Activated B cell treated with CpG ODN at 0.5 μM for 24 hours (primary cell): Measurements from ENCODE around the gene SLC25A42. TPM values are rescaled to one million over a fixed set of nuclear protein-coding genes. Genes with fewer than 3 reads are reported as not detected.
"Not testable (repeated sequence)": the region's sequence is repeated elsewhere in the genome, so short reads cannot be mapped to it uniquely, and the experiment has no call there.

Experiments
- ATAC-seq: fragments of 200-7000 bp; cut with Tn5 transposase; one replicate; pipeline ENCODE4 v1.10.0; 2021; ENCODE audit warnings: low read depth, mild to moderate bottlenecking, moderate library complexity
- CTCF ChIA-PET: fragments of 350-600 bp; sonication (Branson Sonifier 250); formaldehyde crosslinking; loops from one replicate; lab custom pipeline; 2021; ENCODE audit warnings: antibody characterized with exemption; lab: Charles Lee
- POLR2A ChIA-PET: fragments of 350-600 bp; sonication (Branson Sonifier 250); formaldehyde crosslinking; loops from one replicate; lab custom pipeline; 2021; ENCODE audit warnings: antibody characterized with exemption; lab: Charles Lee
- DNase-seq: peaks from one replicate; pipeline ENCODE4 v3.0.0; 2022
- H3K27ac Mint-ChIP-seq: one replicate; pipeline ENCODE4 v1.8.0; 2020; ENCODE audit warnings: mixed read lengths
- H3K27me3 Mint-ChIP-seq: one replicate; pipeline ENCODE4 v1.8.0; 2021; ENCODE audit warnings: mixed read lengths
- H3K36me3 Mint-ChIP-seq: one replicate; pipeline ENCODE4 v1.8.0; 2021; ENCODE audit warnings: low read depth, mixed read lengths
- H3K4me1 Mint-ChIP-seq: one replicate; pipeline ENCODE4 v1.8.0; 2021; ENCODE audit warnings: mixed read lengths
- H3K4me3 Mint-ChIP-seq: one replicate; pipeline ENCODE4 v1.8.0; 2020; ENCODE audit warnings: mild to moderate bottlenecking, mixed read lengths
- H3K9me3 Mint-ChIP-seq: one replicate; pipeline ENCODE4 v1.8.0; 2020; ENCODE audit warnings: mixed read lengths
- CTCF ChIP-seq: fragments of 200-600 bp; IDR thresholded peaks from one replicate; pipeline ENCODE4 v1.8.0; 2022; ENCODE audit warnings: antibody characterized with exemption, mild to moderate bottlenecking
- intact Hi-C: fragments of 100-400 bp; cut with micrococcal nuclease; formaldehyde crosslinking; loops from one replicate; pipeline ENCODE4 v1.15.1; 2024
- total RNA-seq: library from RNA; stranded (reverse); gene quantifications from 2 replicates; pipeline ENCODE4 v1.2.3, GENCODE V29; 2022

SLC25A42 gene
- total RNA-seq, 1 donor from 2014 or later = 17.5 TPM

GRCh38 chr19:19132912-19133311 is 69.1 kb downstream of the SLC25A42 start:
- Mint-ChIP-seq H3K9me3 (no peaks in the 10 kb centered on the region), H3K4me1 (peaks cover 19% of the 10 kb centered on the region), H3K27me3 (no peaks in the 10 kb centered on the region), H3K4me3 (no peak overlapping the region), H3K36me3 (peaks cover 5% of the 10 kb centered on the region), H3K27ac (no peak overlapping the region)
- POLR2A ChIA-PET = no interaction called here
- CTCF ChIA-PET = no interaction called here
- no peak for DNase-seq
- intact Hi-C loops = loop anchor here (10.0 kb wide), 2 partner anchors 218 to 668 kb away; partner anchors contain the start of genes COPE and DDX49
- no peak for TF ChIP-seq CTCF
- ATAC-seq = no peak

GRCh38 chr19:19133985-19134384 is 70.2 kb downstream of the SLC25A42 start:
- no peak for ATAC-seq
- Mint-ChIP-seq H3K4me1 (peaks cover 27% of the 10 kb centered on the region), H3K27ac (no peak overlapping the region), H3K9me3 (no peaks in the 10 kb centered on the region), H3K36me3 (peaks cover 7% of the 10 kb centered on the region), H3K4me3 (no peak overlapping the region), H3K27me3 (no peaks in the 10 kb centered on the region)
- ChIA-PET CTCF (interaction anchor here (1.1 kb wide), 1 partner anchor 19 kb away, joined by 3 read pairs; no protein-coding TSS in a partner anchor), POLR2A (no interaction called here)
- intact Hi-C loops = loop anchor here (10.0 kb wide), 2 partner anchors 219 to 669 kb away; partner anchors contain the start of genes COPE and DDX49
- no peak for TF ChIP-seq CTCF
- DNase-seq = no peak

- no peak for TF ChIP-seq CTCF
- ChIA-PET CTCF (no interaction called here), POLR2A (interaction anchor here (0.7 kb wide), 1 partner anchor 69 kb away, joined by 3 read pairs; no protein-coding TSS in a partner anchor)
- H3K4me3 Mint-ChIP-seq = peak overlapping the region; percentile 47
- no peaks in the 10 kb centered on the region for H3K27me3 Mint-ChIP-seq
- peaks cover 7% of the 10 kb centered on the region for H3K36me3 Mint-ChIP-seq
- peak; percentile 50 for DNase-seq
- H3K9me3 Mint-ChIP-seq = no peaks in the 10 kb centered on the region
- no peak overlapping the region for H3K27ac Mint-ChIP-seq
- ATAC-seq = peak; percentile 25
- intact Hi-C loops = loop anchor here (10.0 kb wide), 2 partner anchors 220 to 670 kb away; partner anchors contain the start of genes COPE and DDX49
- peaks cover 30% of the 10 kb centered on the region for H3K4me1 Mint-ChIP-seq
These were observed 70.9 kb downstream of the SLC25A42 start for GRCh38 chr19:19134687-19135158.

GRCh38 chr19:19135713-19136112 is 71.9 kb downstream of the SLC25A42 start:
- ATAC-seq = not testable (repeated sequence)

GRCh38 chr19:19137556-19138108 is 73.8 kb downstream of the SLC25A42 start:
- intact Hi-C loops = loop anchor here (1.0 to 10.0 kb wide), 4 partner anchors 74 to 673 kb away; partner anchors contain the start of genes ARMC6, COPE, DDX49 and SLC25A42
- DNase-seq (no peak), ATAC-seq (no peak)
- Mint-ChIP-seq H3K9me3 (no peaks in the 10 kb centered on the region), H3K27ac (peak overlapping the region; percentile 90), H3K4me3 (peak overlapping the region; percentile 98), H3K4me1 (peaks cover 30% of the 10 kb centered on the region), H3K27me3 (no peaks in the 10 kb centered on the region), H3K36me3 (peaks cover 2% of the 10 kb centered on the region)
- ChIA-PET CTCF (no interaction called here), POLR2A (no interaction called here)
- TF ChIP-seq CTCF = no peak

More at GRCh38 chr19:19135713-19136112, 71.9 kb downstream of the SLC25A42 start:
- peaks cover 30% of the 10 kb centered on the region for H3K4me1 Mint-ChIP-seq
- intact Hi-C loops = loop anchor here (10.0 kb wide), 2 partner anchors 221 to 671 kb away; partner anchors contain the start of genes COPE and DDX49
- H3K4me3 Mint-ChIP-seq, DNase-seq, H3K27me3 Mint-ChIP-seq, H3K9me3 Mint-ChIP-seq, H3K27ac Mint-ChIP-seq, CTCF ChIA-PET, H3K36me3 Mint-ChIP-seq: not testable (repeated sequence)
- POLR2A ChIA-PET = interaction anchor here (0.7 kb wide), 2 partner anchors 70 to 180 kb away, joined by 3 to 4 read pairs; no protein-coding TSS in a partner anchor
